Measurements from ENCODE around the gene RALGAPA2. TPM values are rescaled to one million over a fixed set of nuclear protein-coding genes. Genes with fewer than 3 reads are reported as not detected.

Gene RALGAPA2
- total RNA-seq, 4 donors from 2014 or later, result 13.3 to 29.8 (median 23.6) TPM

DNA sequence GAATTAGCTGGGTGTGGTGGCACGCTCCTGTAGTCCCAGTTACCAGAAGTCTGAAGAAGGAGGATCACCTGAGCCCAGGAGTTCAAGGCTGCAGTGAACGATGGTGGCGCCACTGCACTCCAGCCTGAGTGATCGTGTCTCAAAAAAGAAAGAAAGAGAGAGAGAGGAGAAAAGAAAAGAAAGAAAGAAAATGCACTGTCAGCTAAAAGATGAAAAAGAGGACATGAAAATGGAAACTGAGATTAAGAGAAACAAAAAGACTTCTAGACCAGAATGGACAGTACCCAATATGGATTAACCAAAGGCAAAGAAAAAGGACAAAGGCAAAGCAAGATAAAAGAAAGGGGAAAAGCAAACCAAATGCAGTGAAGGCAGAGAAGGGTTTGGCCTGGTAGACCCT, 9.0 kb upstream of the RALGAPA2 start:
- H3K4me3 ChIP-seq, result no peak overlapping the region
- H3K36me3 ChIP-seq, result no peaks in the 10 kb centered on the region
- H3K27ac ChIP-seq, result no peak overlapping the region
- no peaks in the 10 kb centered on the region for H3K4me1 ChIP-seq
- no peak for TF ChIP-seq POLR2A (IDR thresholded peaks at IDR 0.05)
- TF ChIP-seq, protein P1, sequence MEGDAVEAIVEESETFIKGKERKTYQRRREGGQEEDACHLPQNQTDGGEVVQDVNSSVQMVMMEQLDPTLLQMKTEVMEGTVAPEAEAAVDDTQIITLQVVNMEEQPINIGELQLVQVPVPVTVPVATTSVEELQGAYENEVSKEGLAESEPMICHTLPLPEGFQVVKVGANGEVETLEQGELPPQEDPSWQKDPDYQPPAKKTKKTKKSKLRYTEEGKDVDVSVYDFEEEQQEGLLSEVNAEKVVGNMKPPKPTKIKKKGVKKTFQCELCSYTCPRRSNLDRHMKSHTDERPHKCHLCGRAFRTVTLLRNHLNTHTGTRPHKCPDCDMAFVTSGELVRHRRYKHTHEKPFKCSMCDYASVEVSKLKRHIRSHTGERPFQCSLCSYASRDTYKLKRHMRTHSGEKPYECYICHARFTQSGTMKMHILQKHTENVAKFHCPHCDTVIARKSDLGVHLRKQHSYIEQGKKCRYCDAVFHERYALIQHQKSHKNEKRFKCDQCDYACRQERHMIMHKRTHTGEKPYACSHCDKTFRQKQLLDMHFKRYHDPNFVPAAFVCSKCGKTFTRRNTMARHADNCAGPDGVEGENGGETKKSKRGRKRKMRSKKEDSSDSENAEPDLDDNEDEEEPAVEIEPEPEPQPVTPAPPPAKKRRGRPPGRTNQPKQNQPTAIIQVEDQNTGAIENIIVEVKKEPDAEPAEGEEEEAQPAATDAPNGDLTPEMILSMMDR (IDR thresholded peaks at IDR 0.05), result no peak
- 84 to 86% methylated on average over 4 of the region's 4 CpGs for WGBS, 2 donors
- no peaks in the 10 kb centered on the region for H3K27me3 ChIP-seq
- DNase-seq, result no peak
- intact Hi-C loops (cut with DNase I), result no loop called here
- H3K9me3 ChIP-seq, result no peaks in the 10 kb centered on the region

GRCh38 chr20:20720158-20720557, 7.7 kb upstream of the RALGAPA2 start:
- WGBS, 2 donors, result 90 to 96% methylated on average over 1 of the region's 1 CpG
- intact Hi-C loops (cut with DNase I), result no loop called here

GRCh38 chr20:20719411-20719810, 7.0 kb upstream of the RALGAPA2 start:
- no peak overlapping the region for H3K4me3 ChIP-seq

More at GRCh38 chr20:20720158-20720557, 7.7 kb upstream of the RALGAPA2 start:
- Histone ChIP-seq H3K27ac (no peak overlapping the region), H3K4me3 (no peak overlapping the region), H3K36me3 (no peaks in the 10 kb centered on the region), H3K27me3 (no peaks in the 10 kb centered on the region), H3K9me3 (no peaks in the 10 kb centered on the region), H3K4me1 (no peaks in the 10 kb centered on the region)
- DNase-seq, result no peak
- TF ChIP-seq, protein P1 (IDR thresholded peaks at IDR 0.05), result no peak
- TF ChIP-seq POLR2A (IDR thresholded peaks at IDR 0.05), result no peak

DNA sequence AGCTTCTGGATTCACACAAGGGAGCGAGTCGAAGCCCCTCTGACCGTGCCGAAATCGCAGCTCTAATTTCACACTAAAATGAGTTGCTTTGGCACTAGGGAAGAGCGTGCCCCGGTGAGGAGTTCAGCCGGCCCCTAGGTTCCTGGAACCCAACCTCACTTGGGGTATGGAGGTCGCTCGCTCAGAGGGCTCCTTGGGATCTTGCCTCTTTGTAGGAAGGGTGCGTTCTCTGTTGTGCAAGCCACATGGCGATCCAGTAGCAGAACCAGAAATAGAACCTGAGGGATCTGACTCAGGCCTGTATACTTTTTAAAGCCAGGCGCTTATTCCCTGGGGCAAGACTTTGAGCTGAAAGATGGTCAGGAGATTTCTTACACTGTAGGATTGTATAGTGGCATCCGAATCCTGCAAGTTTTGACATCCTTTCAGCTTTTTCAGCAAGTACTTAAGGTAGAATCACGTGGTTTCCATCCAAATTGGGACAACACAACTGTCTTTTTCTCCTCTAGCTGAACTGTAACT, 861 bp upstream of the RALGAPA2 start:
- H3K27me3 ChIP-seq, result no peaks in the 10 kb centered on the region
- peak overlapping the region; percentile 79 to 98 (median 96) for H3K4me3 ChIP-seq
- H3K27ac ChIP-seq, result peak overlapping the region; percentile 91 to 95 (median 94)
- TF ChIP-seq, protein P1 (IDR thresholded peaks at IDR 0.05), result no peak
- no peak for TF ChIP-seq POLR2A (IDR thresholded peaks at IDR 0.05)
- intact Hi-C loops (cut with DNase I), result no loop called here
- H3K9me3 ChIP-seq, result no peaks in the 10 kb centered on the region
- H3K4me1 ChIP-seq, result peaks cover 11 to 34% (median 13%) of the 10 kb centered on the region in 3 donors
- no peak for DNase-seq
- WGBS, 2 donors, result 29 to 30% methylated on average over 9 to 10 of the region's 15 CpGs
- no peaks in the 10 kb centered on the region for H3K36me3 ChIP-seq

More at GRCh38 chr20:20719411-20719810, 7.0 kb upstream of the RALGAPA2 start:
- Histone ChIP-seq H3K4me1 (no peaks in the 10 kb centered on the region), H3K9me3 (no peaks in the 10 kb centered on the region), H3K27me3 (no peaks in the 10 kb centered on the region), H3K27ac (no peak overlapping the region), H3K36me3 (no peaks in the 10 kb centered on the region)
- no peak for DNase-seq
- intact Hi-C loops (cut with DNase I), result no loop called here
- TF ChIP-seq, protein P1 (IDR thresholded peaks at IDR 0.05), result no peak

- WGBS, 2 donors, result 0 to 2% methylated on average over 6 to 12 of the region's 33 CpGs
These were observed 405 bp downstream of the RALGAPA2 start for GRCh38 chr20:20712004-20712473.

More at GRCh38 chr20:20712004-20712473, 405 bp downstream of the RALGAPA2 start:
- Histone ChIP-seq H3K27ac (peak overlapping the region; percentile 91 to 95 (median 94)), H3K9me3 (no peaks in the 10 kb centered on the region), H3K4me3 (peak overlapping the region; percentile 79 to 98 (median 96)), H3K36me3 (no peaks in the 10 kb centered on the region), H3K4me1 (peaks cover 11 to 34% (median 13%) of the 10 kb centered on the region in 3 donors), H3K27me3 (no peaks in the 10 kb centered on the region)
- TF ChIP-seq POLR2A (IDR thresholded peaks at IDR 0.05), result no peak
- TF ChIP-seq, protein P1 (IDR thresholded peaks at IDR 0.05), result no peak
- intact Hi-C loops (cut with DNase I), result no loop called here
- no peak for DNase-seq
